Fibroblast of skin of abdomen (primary cell): ENCODE results near the gene LTC4S.
"Not testable (repeated sequence)": the region's sequence is repeated elsewhere in the genome, so short reads cannot be mapped to it uniquely, and the experiment has no call there.

Experiments used
- DNase-seq: peaks from one replicate; pipeline ENCODE4 v3.0.0-alpha.2; 2013

Gene LTC4S

GRCh38 chr5:179769796-179770195, 24.0 kb upstream of the LTC4S start:
- no peak for DNase-seq

GRCh38 chr5:179771311-179771895, 22.4 kb upstream of the LTC4S start:
- no peak for DNase-seq

GRCh38 chr5:179772351-179772750, 21.4 kb upstream of the LTC4S start:
- DNase-seq, result no peak

- DNase-seq, result no peak
Observed at GRCh38 chr5:179773686-179774040, 20.1 kb upstream of the LTC4S start.

GRCh38 chr5:179774442-179774841, 19.3 kb upstream of the LTC4S start:
- DNase-seq, result no peak

GRCh38 chr5:179776411-179776938, 17.3 kb upstream of the LTC4S start:
- DNase-seq, result no peak

- DNase-seq, result no peak
Observed at GRCh38 chr5:179777456-179777855, 16.3 kb upstream of the LTC4S start.

- no peak for DNase-seq
Observed at GRCh38 chr5:179777909-179778308, 15.9 kb upstream of the LTC4S start.

- DNase-seq, result no peak
Observed at GRCh38 chr5:179778591-179778990, 15.2 kb upstream of the LTC4S start.

GRCh38 chr5:179779826-179780225, 14.0 kb upstream of the LTC4S start:
- no peak for DNase-seq

GRCh38 chr5:179780362-179780761, 13.4 kb upstream of the LTC4S start:
- DNase-seq, result no peak

- no peak for DNase-seq
Observed at GRCh38 chr5:179781846-179782245, 11.9 kb upstream of the LTC4S start.

- no peak for DNase-seq
Observed at GRCh38 chr5:179783128-179783527, 10.7 kb upstream of the LTC4S start.

- no peak for DNase-seq
Observed at GRCh38 chr5:179786861-179787260, 6.9 kb upstream of the LTC4S start.

- DNase-seq, result no peak
Observed at GRCh38 chr5:179788193-179788854, 5.5 kb upstream of the LTC4S start.

GRCh38 chr5:179789278-179789677, 4.5 kb upstream of the LTC4S start:
- DNase-seq, result not testable (repeated sequence)

- DNase-seq, result no peak
Observed at GRCh38 chr5:179791881-179792611, 1.7 kb upstream of the LTC4S start.

GRCh38 chr5:179792612-179793467, 946 bp upstream of the LTC4S start:
- DNase-seq, result no peak

- no peak for DNase-seq
Observed at GRCh38 chr5:179794171-179794570, 385 bp downstream of the LTC4S start.

- DNase-seq, result no peak
Observed at GRCh38 chr5:179794575-179794974, 789 bp downstream of the LTC4S start.

GRCh38 chr5:179795049-179795862, 1.5 kb downstream of the LTC4S start:
- no peak for DNase-seq
